NCI-H446 (cell line): ENCODE data around the gene LTC4S.
A peak's percentile ranks its signal among the peaks of the same experiment; 100 is the strongest.
"Not testable (repeated sequence)": the region's sequence is repeated elsewhere in the genome, so short reads cannot be mapped to it uniquely, and the experiment has no call there.

Experiments
- DNase-seq, 2 experiments: peaks; one replicate each; lab custom pipeline; 2025; lab: John Stamatoyannopoulos, UW

Gene LTC4S, protein sequence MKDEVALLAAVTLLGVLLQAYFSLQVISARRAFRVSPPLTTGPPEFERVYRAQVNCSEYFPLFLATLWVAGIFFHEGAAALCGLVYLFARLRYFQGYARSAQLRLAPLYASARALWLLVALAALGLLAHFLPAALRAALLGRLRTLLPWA

DNA sequence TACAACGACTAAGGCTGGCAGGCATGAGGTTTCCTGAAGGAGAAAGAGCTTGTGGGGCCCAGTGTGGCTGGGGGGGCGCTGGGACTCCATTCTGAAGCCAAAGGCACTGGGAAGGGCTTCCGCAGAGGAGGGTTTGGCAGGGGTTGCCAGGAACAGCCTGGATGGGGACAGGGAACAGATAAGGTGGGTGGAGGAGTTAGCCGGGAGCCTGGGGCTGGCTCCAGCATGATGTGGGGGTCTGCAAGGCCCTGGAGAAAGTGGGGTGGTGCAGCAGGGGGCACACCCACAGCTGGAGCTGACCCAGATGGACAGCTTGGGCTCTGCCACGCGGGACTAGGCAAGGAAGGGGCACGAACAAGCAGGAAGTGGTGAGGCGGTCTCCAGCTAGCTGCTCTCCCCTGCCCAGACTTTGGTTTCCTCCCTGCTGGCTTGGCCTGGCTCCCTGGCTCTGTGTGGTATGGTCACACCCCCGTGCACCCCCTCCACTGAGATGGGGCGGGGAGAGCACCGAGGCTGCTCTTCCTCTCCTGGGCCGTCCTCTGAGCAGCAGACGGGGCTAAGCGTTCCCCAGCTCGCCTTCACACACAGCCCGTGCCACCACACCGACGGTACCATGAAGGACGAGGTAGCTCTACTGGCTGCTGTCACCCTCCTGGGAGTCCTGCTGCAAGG lies at the start of gene LTC4S:
Gene LTC4S (plus strand): TSS at position 519 of the 672 bp plus-strand sequence. CDS start 95 bp downstream, at position 614.
- DNase-seq = peak in 1 of 2 experiments; percentile 31

DNA sequence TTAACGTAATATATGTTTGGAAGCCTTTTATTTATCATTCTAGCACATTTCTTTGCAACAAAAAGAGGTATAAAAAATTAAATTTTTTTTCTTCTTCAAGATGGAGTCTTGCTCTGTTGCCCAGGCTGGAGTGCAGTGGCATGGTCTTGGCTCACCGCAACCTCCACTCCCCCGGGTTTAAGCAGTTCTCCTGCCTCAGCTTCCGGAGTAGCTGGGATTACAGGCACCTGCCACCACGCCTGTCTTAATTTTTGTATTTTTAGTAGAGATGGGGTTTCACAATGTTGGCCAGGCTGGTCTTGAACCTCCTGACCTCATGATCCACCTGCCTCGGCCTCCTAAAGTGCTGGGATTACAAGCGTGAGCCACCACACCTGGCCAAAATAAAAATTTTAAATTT lies 49.7 kb upstream of the LTC4S start:
- DNase-seq = not testable (repeated sequence)

DNA sequence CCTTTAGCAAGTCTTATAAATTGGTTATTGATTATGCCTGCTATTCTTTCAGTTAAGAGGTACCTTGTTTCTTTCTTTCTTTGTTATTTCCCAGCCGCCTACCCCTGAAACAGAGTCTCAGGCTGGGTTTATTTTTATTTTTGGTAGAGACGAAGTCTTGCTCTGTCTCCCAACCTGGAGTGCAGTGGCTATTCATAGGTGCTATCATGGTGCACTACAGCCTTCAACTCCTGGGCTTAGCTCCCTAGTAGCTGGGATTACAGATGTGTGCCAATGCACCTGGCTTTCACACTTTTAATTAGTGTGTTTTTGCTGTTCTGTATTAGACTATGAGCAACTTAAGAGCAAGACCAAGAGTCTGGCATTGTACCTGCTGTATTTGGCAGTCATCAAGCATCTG lies 46.9 kb upstream of the LTC4S start:
- no peak for DNase-seq

DNA sequence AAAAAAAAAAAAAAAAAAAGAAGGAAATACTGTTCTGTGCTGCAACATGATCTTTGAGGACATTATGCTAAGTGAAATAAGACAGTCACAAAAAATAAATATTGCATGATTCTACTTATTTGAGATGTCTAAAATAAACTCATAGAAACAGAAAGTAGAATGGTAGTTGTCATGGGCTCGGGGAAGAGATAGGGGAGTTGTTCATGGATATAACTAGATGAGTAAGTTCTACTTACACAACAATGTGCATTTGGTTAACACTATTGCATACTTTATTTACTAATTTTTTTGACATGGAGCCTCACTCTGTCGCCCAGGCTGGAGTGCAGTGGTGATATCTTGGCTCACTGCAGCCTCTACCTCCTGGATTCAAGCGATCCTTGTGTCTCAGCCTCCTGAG lies 46.0 kb upstream of the LTC4S start:
- DNase-seq = no peak

DNA sequence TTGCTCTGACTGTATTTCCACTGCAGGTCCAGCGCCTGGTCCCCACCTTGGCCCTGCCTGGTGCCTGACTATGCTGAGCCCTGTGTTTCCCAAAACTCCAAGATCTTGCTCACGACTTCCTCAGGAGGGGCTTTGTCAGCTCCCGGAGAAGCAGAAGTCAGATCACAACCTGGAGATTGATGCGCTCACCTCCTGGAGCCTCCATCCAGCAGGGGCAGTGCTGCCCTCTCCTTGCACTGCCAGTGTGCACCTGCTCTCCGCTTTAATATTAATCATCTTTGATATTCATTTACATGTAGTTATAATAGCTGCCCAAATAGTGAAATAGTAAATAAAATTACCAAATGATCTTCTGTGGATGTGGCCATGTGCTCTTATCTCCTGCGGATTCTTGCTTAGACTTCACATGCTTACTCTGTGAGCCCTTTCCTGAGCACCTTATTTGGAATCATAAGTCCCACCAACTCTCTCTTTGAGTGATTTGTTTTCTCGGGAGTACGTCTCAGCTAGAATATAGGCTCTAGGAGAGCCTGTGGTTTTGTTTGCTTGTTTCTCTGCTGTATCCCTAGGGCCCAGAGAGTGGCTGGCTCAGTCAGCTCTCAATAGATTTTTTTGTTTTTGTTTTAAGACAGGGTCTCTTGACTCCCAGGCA lies 43.8 kb upstream of the LTC4S start:
- no peak for DNase-seq

DNA sequence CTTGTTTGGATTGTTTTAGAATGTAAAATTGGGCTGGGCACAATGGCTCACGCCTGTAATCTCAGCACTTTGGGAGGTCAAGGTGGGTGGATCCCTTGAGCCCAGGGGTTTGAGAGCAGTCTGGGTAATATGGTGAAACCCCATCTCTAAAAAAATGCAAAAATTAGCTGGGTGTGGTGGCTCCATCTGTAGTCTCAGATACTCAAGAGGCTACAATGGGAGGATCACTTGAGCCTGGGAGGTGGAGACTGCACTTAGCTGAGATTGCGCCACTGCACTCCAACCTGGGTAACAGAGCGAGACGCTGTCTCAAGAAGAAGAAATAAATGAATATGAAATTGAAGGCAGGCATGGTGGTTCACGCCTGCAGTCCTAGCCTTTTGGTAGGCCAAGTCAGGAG lies 39.8 kb upstream of the LTC4S start:
- no peak for DNase-seq

DNA sequence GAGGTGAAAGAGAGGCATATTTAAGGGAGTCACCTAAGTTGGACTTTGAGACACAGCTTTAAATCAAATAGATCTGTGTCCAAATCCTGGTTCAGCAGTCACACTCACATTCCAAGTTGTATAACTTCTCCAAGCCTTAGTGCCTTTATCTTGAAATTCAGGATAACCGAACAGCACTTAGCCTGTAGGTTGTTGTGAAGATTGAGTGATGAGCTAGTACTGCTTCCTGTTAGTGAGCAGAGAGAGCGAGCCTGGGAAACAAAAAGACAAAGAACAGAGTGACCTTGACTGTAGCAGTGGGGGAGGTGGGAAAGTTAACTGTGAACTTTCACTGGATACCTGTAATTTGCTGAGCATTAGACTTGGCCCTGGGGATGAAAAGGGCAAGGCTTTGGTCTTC lies 38.8 kb upstream of the LTC4S start:
- DNase-seq = no peak

DNA sequence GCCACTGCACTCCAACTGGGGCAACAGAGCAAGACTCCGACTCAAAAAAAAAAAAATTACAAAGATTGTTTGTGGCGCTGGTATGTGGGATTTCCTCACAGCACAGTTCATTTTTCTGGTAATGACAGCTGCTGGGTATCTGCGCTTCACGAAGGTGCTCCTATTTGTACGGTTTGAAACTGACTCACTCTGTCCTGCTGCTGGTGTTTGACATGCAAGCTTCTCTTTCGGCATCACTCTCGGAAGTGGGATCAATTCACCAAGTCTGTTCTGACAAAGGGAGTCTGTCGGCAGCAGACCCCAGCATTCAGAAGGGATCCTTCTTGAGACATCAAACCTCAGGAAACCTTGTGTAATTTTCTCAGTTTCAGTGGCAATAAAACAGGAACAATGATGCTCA lies 34.8 kb upstream of the LTC4S start:
- no peak for DNase-seq

DNA sequence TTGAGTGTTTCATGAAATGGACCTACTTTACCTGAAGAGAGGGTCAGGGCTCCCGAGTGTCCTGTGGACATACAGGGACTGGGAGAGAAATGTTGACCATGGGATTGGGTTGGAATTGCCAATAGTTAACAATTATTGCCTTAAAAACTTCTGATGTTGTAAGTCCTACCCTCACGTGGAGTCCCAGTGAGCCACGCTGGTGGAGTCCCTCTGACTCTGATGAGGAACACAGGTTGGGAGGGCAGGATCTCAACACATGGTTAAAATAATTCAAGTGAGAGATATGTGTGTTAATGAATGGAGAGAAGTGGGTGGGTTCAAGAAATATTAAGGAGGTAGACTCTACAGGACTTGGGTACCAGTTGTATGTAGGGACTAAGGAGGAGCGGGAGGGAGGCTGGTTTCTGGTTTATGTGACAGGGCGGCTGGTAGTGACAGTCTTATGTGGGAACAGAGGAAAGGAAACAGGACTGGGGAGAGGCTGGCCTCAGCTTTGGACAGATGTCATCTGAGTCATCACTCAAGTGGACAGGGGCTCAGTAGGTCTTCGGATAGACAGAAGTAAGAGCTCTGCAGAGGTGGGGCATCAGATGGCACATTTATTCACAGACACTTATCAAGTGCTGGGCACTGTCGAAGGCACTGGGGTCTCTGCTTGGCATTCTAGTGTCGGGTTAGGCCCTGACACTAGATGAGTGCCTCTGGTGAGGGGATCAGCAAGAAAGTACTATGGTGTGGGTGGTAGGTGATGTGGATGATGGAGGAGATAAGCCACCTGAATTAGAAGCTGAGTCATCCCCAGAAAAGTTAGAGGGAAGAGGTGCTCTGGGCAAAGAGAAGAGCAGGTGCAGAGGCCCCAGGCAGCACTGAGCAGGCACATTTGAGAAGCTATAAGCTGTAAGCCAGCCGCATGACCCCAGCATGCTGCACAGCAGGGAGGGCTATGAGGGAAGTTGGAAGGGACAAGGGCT lies 33.9 kb upstream of the LTC4S start:
- DNase-seq = no peak

DNA sequence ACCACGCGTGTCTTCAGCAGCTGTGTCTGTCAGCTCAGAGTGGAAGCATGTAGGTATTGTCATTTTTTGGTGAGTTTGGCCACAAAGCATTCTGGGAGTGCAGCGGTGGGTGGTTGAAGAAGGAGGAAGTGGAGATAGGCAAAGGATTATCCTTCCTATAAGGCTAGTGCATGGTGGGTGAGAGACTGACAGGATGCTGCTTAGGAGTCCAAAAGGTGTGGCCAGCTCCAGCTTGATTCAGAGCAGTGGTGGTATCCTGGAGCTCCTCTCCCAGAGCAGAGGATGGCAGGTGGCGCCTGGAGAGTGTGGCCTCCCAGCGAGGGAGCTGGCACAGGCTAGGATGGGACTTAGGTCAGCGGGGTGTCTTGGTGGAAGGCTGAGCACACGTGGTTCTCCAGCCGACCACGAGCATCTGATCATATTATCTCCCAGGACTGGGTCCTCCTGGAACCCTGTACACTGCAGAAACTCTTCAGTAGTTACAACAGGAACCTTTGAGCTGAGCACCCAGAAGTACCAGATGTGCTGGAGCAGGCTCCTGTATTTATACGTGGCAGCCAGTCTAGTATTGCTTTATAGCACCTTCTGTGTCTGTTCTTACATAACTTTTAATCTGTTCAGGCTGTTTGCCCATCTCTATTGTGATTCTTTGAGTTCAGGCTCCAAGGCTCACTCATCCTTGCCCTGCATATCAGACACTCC lies 31.6 kb upstream of the LTC4S start:
- DNase-seq = peak in 1 of 2 experiments; percentile 38

DNA sequence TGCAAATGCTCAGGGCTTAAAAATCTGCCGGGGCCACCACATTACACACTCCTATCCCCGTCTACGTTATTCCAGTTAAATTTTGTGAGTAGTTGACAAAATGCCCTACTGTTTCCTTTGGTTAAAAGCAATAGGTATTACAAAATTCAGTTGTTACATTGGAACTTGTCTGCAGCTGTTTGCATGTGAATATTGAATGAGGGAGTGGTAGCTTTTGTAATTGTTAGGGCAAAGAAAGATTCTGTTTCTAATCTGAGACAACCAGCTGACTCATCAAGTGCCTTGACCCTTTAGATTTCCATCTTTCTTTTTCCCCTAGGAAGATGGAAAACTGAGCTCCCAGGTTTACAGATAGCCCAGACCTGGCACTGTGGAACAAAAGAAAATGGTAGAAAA lies 31.0 kb upstream of the LTC4S start:
- no peak for DNase-seq

DNA sequence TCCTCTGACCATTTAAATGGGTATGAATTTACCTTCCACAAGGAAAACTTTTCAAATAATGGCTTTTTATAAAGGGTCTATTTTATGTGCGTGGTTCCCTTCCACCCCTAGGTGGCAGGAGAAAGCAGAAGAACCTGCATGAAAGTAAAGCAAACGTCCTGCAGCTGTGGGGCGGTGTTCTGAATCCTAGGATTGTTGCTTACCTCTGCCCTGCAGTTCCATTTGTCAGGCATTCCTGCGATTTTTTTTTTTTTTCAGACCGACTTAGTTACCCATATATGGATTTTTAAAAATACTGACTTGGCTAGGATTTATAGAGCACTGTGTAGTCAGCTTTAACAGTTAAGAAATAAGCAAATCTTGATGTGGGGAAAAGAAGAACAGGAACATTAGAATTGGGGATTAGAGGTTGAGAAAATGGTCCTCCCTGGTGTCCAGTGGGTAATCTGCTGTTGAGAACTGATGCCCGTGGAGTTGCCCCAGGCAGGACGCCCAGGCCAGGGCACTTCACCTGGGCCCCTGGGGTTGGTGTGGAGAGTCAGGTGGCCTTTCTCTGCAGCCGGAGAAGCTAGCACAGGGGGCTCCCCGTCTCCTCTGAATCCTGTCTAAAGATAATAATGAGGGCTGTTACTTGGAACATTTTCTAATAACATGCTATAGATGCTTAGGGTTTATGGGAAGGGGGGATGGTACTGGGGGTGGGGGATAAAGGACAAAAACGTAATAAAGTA lies 30.4 kb upstream of the LTC4S start:
- peak; percentile 55 to 61 for DNase-seq

DNA sequence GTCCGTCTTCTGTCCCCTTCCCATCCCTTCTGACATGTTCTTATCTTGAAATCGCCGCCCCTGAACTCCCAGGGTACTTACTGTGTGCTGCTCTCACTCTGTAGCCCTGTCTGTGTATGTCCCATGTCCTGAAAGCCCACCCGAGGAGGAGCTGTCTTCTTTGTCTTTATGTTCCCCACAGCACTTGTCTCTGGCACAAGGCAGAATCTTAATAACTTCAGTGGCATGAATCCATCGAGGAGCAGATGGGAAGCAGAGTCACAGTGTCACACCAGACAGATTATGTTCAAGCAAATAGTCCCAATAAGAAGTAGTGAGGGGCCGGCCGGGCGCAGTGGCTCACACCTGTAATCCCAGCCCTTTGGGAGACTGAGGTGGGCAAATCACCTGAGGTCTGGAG lies 29.7 kb upstream of the LTC4S start:
- no peak for DNase-seq

DNA sequence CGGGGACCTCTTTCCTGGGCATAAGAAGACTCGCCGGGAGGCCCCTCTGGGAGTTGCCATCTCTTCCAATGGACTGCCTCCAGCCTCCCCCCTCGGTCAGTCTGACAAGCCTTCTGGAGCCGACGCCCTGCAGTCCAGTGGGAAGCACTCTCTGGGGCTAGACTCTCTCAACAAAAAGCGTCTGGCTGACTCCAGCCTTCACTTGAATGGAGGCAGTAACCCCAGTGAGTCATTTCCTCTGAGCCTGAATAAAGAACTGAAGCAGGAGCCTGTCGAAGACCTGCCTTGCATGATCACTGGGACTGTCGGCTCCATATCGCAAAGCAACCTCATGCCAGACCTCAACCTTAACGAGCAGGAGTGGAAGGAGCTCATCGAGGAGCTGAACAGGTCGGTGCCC lies 28.4 kb upstream of the LTC4S start:
- no peak for DNase-seq

DNA sequence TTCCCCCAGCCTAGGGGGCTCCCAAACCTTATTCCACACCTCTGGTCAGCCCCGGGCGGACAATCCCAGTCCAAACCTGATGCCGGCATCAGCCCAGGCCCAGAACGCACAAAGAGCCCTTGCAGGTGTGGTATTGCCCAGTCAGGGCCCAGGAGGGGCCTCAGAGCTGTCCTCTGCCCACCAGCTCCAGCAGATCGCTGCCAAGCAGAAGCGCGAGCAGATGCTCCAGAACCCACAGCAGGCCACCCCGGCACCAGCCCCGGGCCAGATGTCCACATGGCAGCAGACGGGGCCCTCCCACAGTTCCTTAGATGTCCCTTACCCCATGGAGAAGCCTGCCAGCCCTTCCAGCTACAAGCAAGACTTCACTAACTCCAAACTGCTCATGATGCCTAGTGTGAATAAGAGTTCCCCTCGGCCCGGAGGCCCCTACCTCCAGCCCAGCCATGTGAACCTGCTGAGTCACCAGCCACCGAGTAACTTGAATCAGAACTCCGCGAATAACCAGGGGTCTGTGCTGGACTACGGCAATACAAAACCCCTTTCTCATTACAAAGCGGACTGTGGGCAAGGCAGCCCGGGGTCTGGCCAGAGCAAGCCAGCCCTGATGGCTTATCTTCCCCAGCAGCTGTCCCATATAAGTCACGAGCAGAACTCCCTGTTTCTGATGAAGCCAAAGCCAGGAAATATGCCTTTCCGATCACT lies 27.6 kb upstream of the LTC4S start:
- DNase-seq = no peak

DNA sequence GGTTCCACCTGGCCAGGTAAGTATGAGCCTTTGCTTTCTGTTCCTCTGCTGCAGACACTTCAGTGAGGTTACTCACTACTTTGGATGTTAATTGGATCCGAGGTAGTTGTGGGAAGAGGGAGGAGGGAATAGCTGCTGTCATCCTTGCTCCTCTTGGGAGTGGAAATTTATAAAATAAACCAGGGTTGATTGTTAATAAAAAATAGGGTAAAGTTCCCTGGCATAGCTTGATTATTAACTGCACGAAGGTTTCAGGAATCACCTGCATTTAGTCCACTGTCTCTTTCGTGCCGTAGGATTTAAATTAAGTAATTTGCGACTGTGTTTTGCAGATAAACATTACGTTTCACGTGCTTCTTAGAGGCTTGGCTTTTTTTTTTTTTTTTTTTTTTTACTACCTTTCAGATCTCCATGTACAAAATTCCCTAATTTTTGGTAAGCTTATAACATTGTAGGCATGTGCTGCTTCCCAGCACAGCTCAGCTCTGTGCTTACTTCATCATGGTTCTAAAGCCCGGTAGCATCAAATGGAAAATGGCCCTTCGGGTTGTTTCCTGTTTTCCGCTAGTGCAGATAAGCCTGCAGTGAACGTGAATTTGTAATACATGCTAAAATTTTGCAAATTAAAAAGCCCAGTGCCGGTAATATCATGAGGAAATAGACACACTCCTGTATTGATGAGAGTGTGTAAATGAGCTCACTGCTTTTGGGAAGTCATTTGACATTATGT lies 26.9 kb upstream of the LTC4S start:
- no peak for DNase-seq

DNA sequence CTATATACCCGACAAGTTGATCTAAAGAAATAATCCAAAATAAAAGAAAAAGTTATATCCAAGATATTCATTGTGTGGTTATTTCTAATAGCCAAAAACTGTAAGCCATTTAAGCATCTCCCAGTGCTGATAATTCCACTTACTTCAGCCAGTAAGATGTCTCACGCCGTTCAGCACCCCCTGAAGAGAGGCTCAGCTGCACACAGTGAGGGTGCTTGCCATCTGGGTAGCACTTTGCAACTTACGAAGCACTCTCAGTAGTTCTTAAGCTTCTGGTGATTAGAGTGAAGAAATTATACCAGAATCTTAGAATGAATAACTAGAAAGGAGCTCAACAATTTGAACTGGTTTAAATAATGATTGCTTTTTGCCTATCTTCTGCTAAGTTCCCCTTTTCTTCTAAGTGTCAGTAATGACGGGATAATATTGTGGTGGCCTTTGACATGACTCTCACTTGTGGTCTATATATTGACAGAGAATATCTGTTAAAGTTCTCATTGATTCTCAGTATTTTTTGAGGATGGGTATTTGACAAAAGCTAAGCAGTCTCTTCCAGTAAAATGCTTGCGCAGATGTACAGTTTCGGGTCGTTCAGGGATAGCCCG lies 26.2 kb upstream of the LTC4S start:
- no peak for DNase-seq

DNA sequence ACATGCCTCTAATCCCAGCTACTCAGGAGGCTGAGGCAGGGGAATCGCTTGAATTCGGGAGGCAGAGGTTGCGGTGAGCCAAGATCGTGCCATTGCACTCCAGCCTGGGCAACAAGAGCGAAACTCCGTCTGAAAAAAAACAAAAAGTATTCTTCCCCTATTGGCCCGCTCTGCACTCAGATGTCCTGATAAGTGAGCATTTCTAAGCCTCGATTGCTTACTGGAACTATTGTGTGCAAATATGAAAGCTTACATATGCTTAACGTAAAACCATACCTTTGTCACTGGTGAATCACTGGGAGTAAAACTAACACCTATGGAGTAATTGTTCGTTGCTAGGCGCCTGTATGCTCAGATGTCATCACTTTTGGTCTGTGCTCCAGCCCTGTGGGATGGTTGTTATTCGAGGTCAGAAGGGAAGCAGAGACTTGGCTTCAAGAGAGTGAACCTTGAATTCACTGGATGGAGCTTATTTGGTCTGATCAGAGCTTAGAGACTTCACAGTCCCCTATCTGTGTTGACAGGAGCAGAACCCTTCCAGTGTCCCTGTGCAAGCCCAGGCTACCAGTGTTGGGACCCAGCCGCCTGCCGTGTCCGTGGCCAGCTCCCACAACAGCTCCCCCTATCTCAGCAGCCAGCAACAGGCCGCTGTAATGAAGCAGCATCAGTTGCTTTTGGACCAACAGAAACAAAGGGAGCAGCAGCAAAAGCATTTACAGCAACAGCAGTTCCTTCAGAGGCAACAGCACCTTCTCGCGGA lies 25.3 kb upstream of the LTC4S start:
- DNase-seq = no peak

DNA sequence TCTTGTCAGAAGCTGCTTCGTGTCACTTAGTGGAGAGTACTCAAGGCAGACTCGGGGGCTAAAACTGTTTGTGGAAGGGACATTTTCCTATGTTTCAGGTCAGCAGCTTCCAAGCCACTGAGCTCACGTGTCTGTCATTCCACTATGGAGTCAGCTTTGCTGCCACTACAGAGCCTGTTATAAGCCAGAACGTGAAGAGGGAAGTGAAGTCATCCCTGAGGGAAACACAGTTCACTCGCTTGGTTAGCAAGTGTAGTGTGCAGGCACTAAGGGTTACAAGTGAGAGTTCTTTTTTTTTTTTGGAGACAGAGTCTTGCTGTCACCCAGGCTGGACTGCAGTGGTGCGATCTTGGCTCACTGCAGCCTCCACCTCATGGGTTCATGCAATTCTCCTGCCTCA lies 24.5 kb upstream of the LTC4S start:
- DNase-seq = no peak
